ENCODE results near the gene APMAP. TPM values are rescaled to one million over a fixed set of nuclear protein-coding genes. Genes with fewer than 3 reads are reported as not detected.

The APMAP gene
- total and polyA plus RNA-seq, 10 of the 15 experiments (the other 5 are each of a cell fraction or from before 2014, with no cell fraction given): 12.1 to 60.2 (median 32.7) TPM

DNA sequence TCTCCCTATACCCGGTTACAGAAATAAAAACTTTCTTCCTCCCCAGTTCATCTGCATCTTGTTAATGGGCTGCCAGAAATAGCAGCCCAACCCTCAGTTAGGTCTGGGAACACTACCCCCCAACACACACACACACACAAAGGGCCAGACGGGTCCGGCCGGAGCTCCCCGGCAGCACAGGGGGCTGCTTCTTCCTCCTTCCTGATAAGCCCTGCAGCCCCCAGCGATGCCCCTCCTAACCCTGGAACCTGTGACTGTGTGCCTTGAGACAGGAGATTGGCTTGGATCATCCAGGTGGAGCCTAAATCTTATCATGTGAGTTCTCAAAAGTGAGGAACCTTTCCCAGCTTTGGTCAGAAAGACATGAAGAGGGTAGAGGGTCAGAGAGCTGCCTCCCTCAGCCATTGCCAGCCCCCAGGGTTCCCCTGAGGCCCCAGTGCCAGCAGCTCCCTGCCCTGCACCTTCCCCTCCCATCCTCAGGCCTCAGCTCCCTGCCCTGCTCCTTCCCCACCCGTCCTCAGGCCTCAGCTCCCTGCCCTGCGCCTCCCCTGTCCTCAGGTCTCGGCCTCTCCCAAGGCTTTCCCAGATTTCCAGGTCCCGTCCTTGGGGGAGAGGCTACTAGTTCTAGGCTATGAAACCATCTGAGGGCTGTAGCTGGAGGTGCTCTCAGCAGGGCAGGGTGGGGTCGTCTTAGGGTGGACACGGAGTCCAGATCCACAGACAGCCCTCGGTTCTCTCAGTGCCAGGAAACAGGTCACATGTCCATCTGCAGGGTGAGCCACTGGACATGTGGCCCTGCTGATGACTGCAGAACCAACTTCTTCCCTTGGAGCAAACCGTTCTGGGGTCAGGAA is 77.9 kb downstream of the APMAP start:
- SMC1A ChIA-PET (ENCODE audit: uncharacterized antibody, unreplicated experiment): no interaction called here
- H3K9me3 ChIP-seq (replicated peaks; ENCODE audit: control insufficient read depth, insufficient read depth, low read length): no peaks in the 10 kb centered on the region; the same call in 2 of the 3 replicates
- in situ Hi-C loops (cut with MboI) (loop anchor here (5.0 to 25.0 kb wide), 2 partner anchors 127 to 977 kb away; no protein-coding TSS in a partner anchor), intact Hi-C loops (cut with micrococcal nuclease; ENCODE audit: unreplicated experiment) (loop anchor here (5.0 kb wide), 1 partner anchor 72 kb away; no protein-coding TSS in a partner anchor)
- peaks cover 11% of the 10 kb centered on the region for H3K4me1 ChIP-seq (ENCODE audit: control insufficient read depth, insufficient read depth, low read length)
- H3K36me3 ChIP-seq (ENCODE audit: control insufficient read depth in 2 of 2, insufficient read depth in 2 of 2, low read length in 1 of 2): no peaks in the 10 kb centered on the region
- no peak overlapping the region for H3K27ac ChIP-seq (ENCODE audit: control insufficient read depth, insufficient read depth)
- FAIRE-seq (no peak), ATAC-seq (no peak), DNase-seq (ENCODE audit: low read depth, low spot score) (no peak)
- H4K20me1 ChIP-seq (ENCODE audit: control insufficient read depth, insufficient read depth): no peaks in the 10 kb centered on the region
- TF ChIP-seq RAD21 (IDR thresholded peaks at IDR 0.05; ENCODE audit: insufficient read depth, low read depth, low read length): no peak
- TF ChIP-seq EED (IDR thresholded peaks at IDR 0.05; ENCODE audit: low read depth): no peak
- TF ChIP-seq SUZ12 (IDR thresholded peaks at IDR 0.05; ENCODE audit: unreplicated experiment): no peak
- no peak overlapping the region for H3K4me2 ChIP-seq (ENCODE audit: control insufficient read depth, insufficient read depth)
- H3K4me3 ChIP-seq: no peak overlapping the region
- WGBS (ENCODE audit: insufficient coverage, insufficient replicate concordance, low lambda C conversion rate, missing lambda C conversion rate): 38% methylated on average over 14 of the region's 14 CpGs
- POLR2A ChIA-PET: no interaction called here
- H3K27me3 ChIP-seq (replicated peaks in 1 of 2; ENCODE audit: control insufficient read depth in 2 of 2, insufficient read depth in 2 of 2, low read length in 1 of 2): no peaks in the 10 kb centered on the region; a peak in 1 of 4 replicates
- H3K9ac ChIP-seq (ENCODE audit: control insufficient read depth, insufficient read depth, low read length): no peak overlapping the region
- H2AFZ ChIP-seq (ENCODE audit: control insufficient read depth, low read depth, low read length): no peak overlapping the region
- H3K79me2 ChIP-seq (ENCODE audit: control insufficient read depth, insufficient read depth, low read length): no peaks in the 10 kb centered on the region
- no TSS peak for BruUV-seq (replicated peaks)
- CTCF ChIA-PET: interaction anchor here (1.1 kb wide), 1 partner anchor 131 kb away, joined by 3 read pairs; no protein-coding TSS in a partner anchor
- RAD21 ChIA-PET (ENCODE audit: unreplicated experiment): no interaction called here

DNA sequence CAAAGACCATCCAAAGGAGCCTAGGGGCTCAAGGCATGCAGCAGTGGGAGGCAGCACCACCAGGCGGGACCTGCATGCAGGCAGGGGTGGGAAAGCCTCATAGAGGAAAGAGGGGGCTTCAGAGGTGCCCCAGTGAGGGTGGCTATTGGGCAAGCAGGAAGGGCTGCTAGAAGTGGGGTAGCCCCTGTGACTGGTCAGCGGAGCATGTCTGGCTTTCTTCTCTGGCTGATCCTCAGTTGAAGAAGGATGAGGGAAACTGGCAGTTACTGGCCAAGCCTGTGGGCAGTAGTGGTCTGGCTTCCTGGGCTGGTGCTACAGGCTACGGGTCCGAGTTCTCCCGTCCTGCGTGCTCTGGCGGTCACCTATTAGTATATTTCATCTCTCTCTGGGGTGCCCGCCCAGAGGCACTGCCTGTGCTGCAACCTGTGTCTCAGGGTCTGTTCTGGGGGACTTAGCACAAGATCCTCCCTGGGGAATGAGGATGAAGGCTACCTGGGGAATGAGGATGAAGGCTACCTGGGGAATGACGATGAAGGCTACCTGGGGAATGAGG is 79.4 kb downstream of the APMAP start:
- in situ Hi-C loops (cut with MboI): loop anchor here (25.0 kb wide), 1 partner anchor 976 kb away; no protein-coding TSS in a partner anchor
- no peaks in the 10 kb centered on the region; the same call in 2 of the 3 replicates for H3K9me3 ChIP-seq (replicated peaks; ENCODE audit: control insufficient read depth, insufficient read depth, low read length)
- DNase-seq (ENCODE audit: low read depth, low spot score) (no peak), FAIRE-seq (no peak), ATAC-seq (no peak)
- H3K9ac ChIP-seq (ENCODE audit: control insufficient read depth, insufficient read depth, low read length): no peak overlapping the region
- no peaks in the 10 kb centered on the region; a peak in 1 of 4 replicates for H3K27me3 ChIP-seq (replicated peaks in 1 of 2; ENCODE audit: control insufficient read depth in 2 of 2, insufficient read depth in 2 of 2, low read length in 1 of 2)
- ChIA-PET RAD21 (ENCODE audit: unreplicated experiment) (no interaction called here), POLR2A (no interaction called here), CTCF (no interaction called here), SMC1A (ENCODE audit: uncharacterized antibody, unreplicated experiment) (no interaction called here)
- no peak overlapping the region for H3K27ac ChIP-seq (ENCODE audit: control insufficient read depth, insufficient read depth)
- H3K4me1 ChIP-seq (ENCODE audit: control insufficient read depth, insufficient read depth, low read length): peaks cover 4% of the 10 kb centered on the region
- no peak overlapping the region for H2AFZ ChIP-seq (ENCODE audit: control insufficient read depth, low read depth, low read length)
- no peaks in the 10 kb centered on the region for H3K79me2 ChIP-seq (ENCODE audit: control insufficient read depth, insufficient read depth, low read length)
- intact Hi-C loops (cut with micrococcal nuclease; ENCODE audit: unreplicated experiment): no loop called here
- BruUV-seq (replicated peaks): no TSS peak
- H4K20me1 ChIP-seq (ENCODE audit: control insufficient read depth, insufficient read depth): no peaks in the 10 kb centered on the region
- no peak overlapping the region for H3K4me3 ChIP-seq
- TF ChIP-seq ESRRA (IDR thresholded peaks at IDR 0.05; ENCODE audit: low read length) (no peak), EED (IDR thresholded peaks at IDR 0.05; ENCODE audit: low read depth) (no peak)
- 49% methylated on average over 9 of the region's 9 CpGs for WGBS (ENCODE audit: insufficient coverage, insufficient replicate concordance, low lambda C conversion rate, missing lambda C conversion rate)
- H3K36me3 ChIP-seq (ENCODE audit: control insufficient read depth in 2 of 2, insufficient read depth in 2 of 2, low read length in 1 of 2): no peaks in the 10 kb centered on the region
- no peak overlapping the region for H3K4me2 ChIP-seq (ENCODE audit: control insufficient read depth, insufficient read depth)

Small RNA genes lying within 50 kb of the gene (small RNA-seq; reads per million reads assigned to genes)
- not detected for gene RNU6-1257P

Other genes with a start within 250 kb of the APMAP start
- gene CST7, start 43.5 kb downstream of the APMAP start, total RNA-seq (2014; rRNA removed): not detected in 2 replicates
- gene CST7, start 43.5 kb downstream of the APMAP start, total RNA-seq (2014; rRNA removed; fragmentation: Illumina TruSeq; extraction: Trizol): not detected in 2 replicates
- not detected in 2 replicates for gene CST7, start 43.5 kb downstream of the APMAP start, total RNA-seq (2021)
- gene CST7, start 43.5 kb downstream of the APMAP start, polyA plus RNA-seq (2011; rRNA removed): 0.32 and 0.69 TPM in 2 replicates
- gene CST7, start 43.5 kb downstream of the APMAP start, polyA plus RNA-seq (2014; fragmentation: Illumina TruSeq; extraction: Trizol): not detected in 2 replicates
- gene CST7, start 43.5 kb downstream of the APMAP start, polyA plus RNA-seq (2014; fragmentation: Nextera tagmentation; extraction: Ambion mirVana): not detected
- not detected in 2 replicates for gene CST7, start 43.5 kb downstream of the APMAP start, polyA plus RNA-seq (2014; rRNA removed)
- not detected for gene CST7, start 43.5 kb downstream of the APMAP start, polyA plus RNA-seq (2016; fragmentation: Nextera tagmentation; extraction: Ambion mirVana)
- 30.5 and 35.2 TPM in 2 replicates for gene ACSS1, start 65.4 kb upstream of the APMAP start, total RNA-seq (2014; rRNA removed)
- 13.1 and 13.6 TPM in 2 replicates for gene ACSS1, start 65.4 kb upstream of the APMAP start, total RNA-seq (2014; rRNA removed; fragmentation: Illumina TruSeq; extraction: Trizol)
- 44.4 and 44.9 TPM in 2 replicates for gene ACSS1, start 65.4 kb upstream of the APMAP start, total RNA-seq (2021)
- 22.2 and 31.1 TPM in 2 replicates for gene ACSS1, start 65.4 kb upstream of the APMAP start, polyA plus RNA-seq (2011; rRNA removed)
- 25.0 and 31.1 TPM in 2 replicates for gene ACSS1, start 65.4 kb upstream of the APMAP start, polyA plus RNA-seq (2014; fragmentation: Illumina TruSeq; extraction: Trizol)
- gene ACSS1, start 65.4 kb upstream of the APMAP start, polyA plus RNA-seq (2014; fragmentation: Nextera tagmentation; extraction: Ambion mirVana): 1 to 10 TPM; 1.3 to 6.7 TPM
- 33.0 and 36.4 TPM in 2 replicates for gene ACSS1, start 65.4 kb upstream of the APMAP start, polyA plus RNA-seq (2014; rRNA removed)
- gene ACSS1, start 65.4 kb upstream of the APMAP start, polyA plus RNA-seq (2016; fragmentation: Nextera tagmentation; extraction: Ambion mirVana): 10 to 100 TPM; 27.4 to 36.6 TPM
- not detected in 2 replicates for gene VSX1, start 89.4 kb upstream of the APMAP start, total RNA-seq (2014; rRNA removed)
- not detected in 2 replicates for gene VSX1, start 89.4 kb upstream of the APMAP start, total RNA-seq (2014; rRNA removed; fragmentation: Illumina TruSeq; extraction: Trizol)
- not detected in 2 replicates for gene VSX1, start 89.4 kb upstream of the APMAP start, total RNA-seq (2021)
- gene VSX1, start 89.4 kb upstream of the APMAP start, polyA plus RNA-seq (2011; rRNA removed): 0.03 and 0.05 TPM in 2 replicates
- gene VSX1, start 89.4 kb upstream of the APMAP start, polyA plus RNA-seq (2014; fragmentation: Illumina TruSeq; extraction: Trizol): not detected in 2 replicates
- not detected for gene VSX1, start 89.4 kb upstream of the APMAP start, polyA plus RNA-seq (2014; fragmentation: Nextera tagmentation; extraction: Ambion mirVana)
- not detected in 2 replicates for gene VSX1, start 89.4 kb upstream of the APMAP start, polyA plus RNA-seq (2014; rRNA removed)
- gene VSX1, start 89.4 kb upstream of the APMAP start, polyA plus RNA-seq (2016; fragmentation: Nextera tagmentation; extraction: Ambion mirVana): not detected
- 36.8 and 38.0 TPM in 2 replicates for gene ENTPD6, start 203.0 kb upstream of the APMAP start, total RNA-seq (2014; rRNA removed)
- gene ENTPD6, start 203.0 kb upstream of the APMAP start, total RNA-seq (2014; rRNA removed; fragmentation: Illumina TruSeq; extraction: Trizol): 20.9 and 22.9 TPM in 2 replicates
- 40.1 and 45.4 TPM in 2 replicates for gene ENTPD6, start 203.0 kb upstream of the APMAP start, total RNA-seq (2021)
- 24.7 and 35.3 TPM in 2 replicates for gene ENTPD6, start 203.0 kb upstream of the APMAP start, polyA plus RNA-seq (2011; rRNA removed)
- 11.7 and 19.2 TPM in 2 replicates for gene ENTPD6, start 203.0 kb upstream of the APMAP start, polyA plus RNA-seq (2014; fragmentation: Illumina TruSeq; extraction: Trizol)
- 1 to 10 TPM in 1 of 2 experiments, under 1 TPM in 1; 0.53 to 2.5 TPM for gene ENTPD6, start 203.0 kb upstream of the APMAP start, polyA plus RNA-seq (2014; fragmentation: Nextera tagmentation; extraction: Ambion mirVana)
- 36.8 and 42.1 TPM in 2 replicates for gene ENTPD6, start 203.0 kb upstream of the APMAP start, polyA plus RNA-seq (2014; rRNA removed)
- gene ENTPD6, start 203.0 kb upstream of the APMAP start, polyA plus RNA-seq (2016; fragmentation: Nextera tagmentation; extraction: Ambion mirVana): 10 to 100 TPM; 29.6 to 32.7 TPM